AG04450 (cell line): ENCODE data around the gene DRC7. TPM values are rescaled to one million over a fixed set of nuclear protein-coding genes. Genes with fewer than 3 reads are reported as not detected.

ENCODE experiments used
- CTCF ChIA-PET: fragments of 300-600, 350-600 bp; formaldehyde crosslinking; extraction: SDS; loops from one replicate; lab custom pipeline; 2022; ENCODE audit warnings: antibody characterized with exemption, inconsistent platforms; lab: Charles Lee
- POLR2A ChIA-PET: fragments of 350-600 bp; formaldehyde crosslinking; extraction: SDS; loops from one replicate; lab custom pipeline; 2021; ENCODE audit warnings: antibody characterized with exemption, inconsistent platforms; lab: Yijun Ruan, JAX
- DNase-seq: peaks from one replicate; pipeline ENCODE4 v3.0.0-alpha.2; 2011; ENCODE audit warnings: low read depth, low spot score
- H3K27ac ChIP-seq: one replicate; pipeline ENCODE4 v1.5.1; 2012; ENCODE audit warnings: low read depth, low read length, control low read depth
- H3K27me3 ChIP-seq: one replicate; pipeline ENCODE4 v1.6.0; 2012; ENCODE audit warnings: low read length; ENCODE audit not compliant: control insufficient read depth, insufficient read depth
- H3K4me3 ChIP-seq: 2 replicates; pipeline ENCODE4 v1.5.1; 2011; ENCODE audit warnings: mild to moderate bottlenecking, low read depth, low read length, control low read depth
- H3K9me3 ChIP-seq: 2 replicates; pipeline ENCODE4 v1.5.1; 2012; ENCODE audit warnings: low read length; ENCODE audit not compliant: control insufficient read depth, insufficient read depth
- CTCF ChIP-seq: IDR thresholded peaks from 2 replicates; pipeline ENCODE4 v1.5.1; 2011; ENCODE audit warnings: low read depth, low read length, control low read depth, inconsistent platforms
- polyA plus RNA-seq: library from polyadenylated mRNA; depleted of rRNA; stranded (reverse); fragments of >200 nt; gene quantifications from 2 replicates; pipeline ENCODE4 v1.2.3, GENCODE V29; 2011

DRC7 gene
- polyA plus RNA-seq, 1 experiment: not detected

GRCh38 chr16:57741660-57742191 lies 47.1 kb downstream of the DRC7 start:
- Histone ChIP-seq H3K4me3 (no peak overlapping the region), H3K9me3 (no peaks in the 10 kb centered on the region), H3K27me3 (no peaks in the 10 kb centered on the region), H3K27ac (no peak overlapping the region)
- no peak for DNase-seq
- no peak for TF ChIP-seq CTCF
- POLR2A ChIA-PET: no interaction called here
- CTCF ChIA-PET: interaction anchor here (0.6 kb wide), 1 partner anchor 448 kb away, joined by 4 read pairs; no protein-coding TSS in a partner anchor

- no peaks in the 10 kb centered on the region for H3K9me3 ChIP-seq
- ChIA-PET POLR2A (no interaction called here), CTCF (interaction anchor here (0.6 kb wide), 1 partner anchor 447 kb away, joined by 4 read pairs; no protein-coding TSS in a partner anchor)
- H3K27ac ChIP-seq: no peak overlapping the region
- no peaks in the 10 kb centered on the region for H3K27me3 ChIP-seq
- no peak for DNase-seq
- TF ChIP-seq CTCF: no peak
- no peak overlapping the region for H3K4me3 ChIP-seq
Observed at GRCh38 chr16:57742543-57742942, 47.9 kb downstream of the DRC7 start.

- no peak for DNase-seq
- Histone ChIP-seq H3K27ac (no peak overlapping the region), H3K4me3 (no peak overlapping the region), H3K27me3 (no peaks in the 10 kb centered on the region), H3K9me3 (no peaks in the 10 kb centered on the region)
- CTCF ChIA-PET: no interaction called here
- POLR2A ChIA-PET: no interaction called here
- no peak for TF ChIP-seq CTCF
Observed at GRCh38 chr16:57743458-57743857, 48.9 kb downstream of the DRC7 start.

DNA sequence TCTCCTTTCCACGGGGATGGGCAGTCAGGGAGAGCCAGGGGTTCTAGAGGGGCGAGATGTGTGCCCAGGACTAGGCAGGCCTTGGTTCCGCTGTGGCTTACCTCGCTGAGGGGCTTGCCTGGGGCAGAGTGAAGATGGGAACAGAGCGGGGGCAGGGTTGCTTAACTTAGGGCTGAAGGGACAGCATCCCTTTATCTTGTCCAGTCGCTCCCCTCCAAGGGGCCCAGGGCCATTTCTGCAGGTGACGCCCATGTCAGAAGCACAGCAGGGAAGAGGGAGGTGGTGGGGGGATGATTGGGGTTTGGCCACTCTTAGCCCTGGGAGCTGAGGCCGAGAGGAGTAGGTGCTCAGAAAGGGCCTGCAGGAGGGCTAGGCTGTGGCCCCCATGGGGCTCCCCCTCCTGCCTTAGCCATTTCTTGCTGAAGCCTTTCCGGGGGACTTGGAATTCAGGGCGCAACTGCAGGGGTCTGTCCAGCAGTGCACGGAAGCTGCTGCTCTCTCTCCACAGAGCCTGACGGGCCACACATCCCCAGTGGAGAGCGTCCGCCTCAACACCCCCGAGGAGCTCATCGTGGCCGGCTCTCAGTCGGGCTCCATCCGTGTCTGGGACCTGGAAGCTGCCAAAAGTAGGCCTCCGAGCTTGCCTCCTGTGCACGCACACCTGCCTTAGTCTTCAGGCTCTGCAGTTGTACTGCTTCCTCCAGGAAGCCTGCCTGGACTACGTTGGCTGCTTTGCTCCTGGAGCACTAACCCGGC lies 49.5 kb downstream of the DRC7 start:
- Histone ChIP-seq H3K4me3 (no peak overlapping the region), H3K9me3 (no peaks in the 10 kb centered on the region), H3K27me3 (no peaks in the 10 kb centered on the region), H3K27ac (no peak overlapping the region)
- DNase-seq: no peak
- no peak for TF ChIP-seq CTCF
- ChIA-PET CTCF (no interaction called here), POLR2A (no interaction called here)

- TF ChIP-seq CTCF: no peak
- Histone ChIP-seq H3K27ac (no peak overlapping the region), H3K27me3 (no peaks in the 10 kb centered on the region), H3K4me3 (no peak overlapping the region), H3K9me3 (no peaks in the 10 kb centered on the region)
- ChIA-PET POLR2A (no interaction called here), CTCF (no interaction called here)
- no peak for DNase-seq
Observed at GRCh38 chr16:57744642-57744903, 50.0 kb downstream of the DRC7 start.
